Stimulated activated CD4-positive, alpha-beta T cell treated with anti-CD3 and anti-CD28 coated beads, Interleukin-1b, Interleukin-23, amount 100 ng/mL, for 24 hours (primary cell): ENCODE data around the gene SCTR.

Experiments used
- DNase-seq, 4 experiments: peaks; one replicate each; pipeline ENCODE4 v3.0.0-alpha.2; 2020; ENCODE audit warnings: low read depth in 4 of 4, low spot score in 1 of 4

The SCTR gene

DNA sequence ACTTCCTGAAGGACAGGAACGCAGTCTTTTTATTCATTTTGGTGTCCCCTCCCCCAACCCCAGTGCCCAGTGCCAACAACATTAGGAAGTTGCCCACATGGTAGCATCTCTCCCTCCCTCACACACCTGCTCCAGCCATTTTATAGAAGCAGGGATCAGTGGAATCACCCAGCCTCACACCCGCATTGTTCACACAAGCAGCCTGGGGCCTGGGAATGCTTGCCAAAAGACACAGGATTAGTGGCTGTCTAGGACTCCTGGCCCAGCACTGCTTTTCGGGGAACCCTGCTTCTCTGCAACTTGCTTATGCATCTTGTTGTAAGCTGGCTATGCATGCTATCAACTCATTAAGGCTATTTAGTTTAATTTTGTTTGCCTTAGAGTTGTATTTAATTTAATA, 74.8 kb downstream of the SCTR start:
- no peak for DNase-seq

DNA sequence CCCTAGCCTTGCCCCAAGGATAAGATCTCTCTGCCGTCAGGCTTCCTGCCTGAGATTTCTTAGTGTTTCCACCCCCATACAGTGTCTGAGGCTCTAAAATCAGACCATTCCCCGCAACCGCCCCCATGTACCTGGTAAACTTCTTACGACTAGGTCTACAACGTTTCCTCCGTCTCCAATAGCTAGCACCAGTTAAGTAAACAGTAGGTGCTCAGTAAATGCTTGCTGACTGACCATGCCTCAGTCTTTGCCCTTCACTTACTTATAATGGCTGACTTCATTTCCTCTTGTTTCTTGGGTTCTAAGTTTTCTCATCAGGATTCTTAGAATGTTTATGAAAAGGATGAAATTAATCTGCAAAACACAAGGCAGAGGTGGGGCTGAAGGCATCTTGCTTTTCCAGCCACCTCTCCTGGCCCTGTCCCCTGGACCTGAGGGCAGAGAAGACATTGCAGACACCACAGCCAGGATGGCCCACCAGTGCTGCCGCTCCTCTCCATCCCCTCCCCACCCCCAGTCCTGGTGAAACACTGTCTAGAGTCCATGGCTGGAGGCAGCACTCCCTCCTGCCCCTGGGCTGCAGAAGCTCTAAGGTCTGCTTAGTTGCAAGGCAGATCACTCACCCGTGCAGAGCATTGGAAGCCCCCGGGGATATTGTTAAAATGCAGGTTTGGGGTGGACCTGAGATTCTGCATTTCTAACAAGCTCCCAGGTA, 75.7 kb downstream of the SCTR start:
- DNase-seq, result no peak

DNA sequence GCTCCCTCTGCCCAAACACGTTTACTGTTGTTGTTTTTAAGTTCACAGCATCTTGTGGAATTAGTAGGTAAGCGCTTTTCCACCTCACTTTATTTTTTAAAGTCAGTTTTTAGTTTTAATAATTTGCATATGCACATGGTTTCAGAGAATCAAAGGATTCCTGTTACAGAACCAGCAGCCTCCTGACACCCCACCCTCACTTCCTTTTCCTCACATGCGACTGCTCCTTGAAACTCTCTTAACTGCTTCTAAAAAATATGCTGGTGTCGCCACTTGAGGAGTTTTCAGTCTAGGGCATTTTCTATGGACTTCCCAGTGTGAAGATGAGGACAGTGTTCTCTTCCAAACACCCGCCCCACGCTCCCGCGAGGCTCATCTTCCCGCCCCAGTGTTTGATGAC, 78.2 kb downstream of the SCTR start:
- no peak for DNase-seq

DNA sequence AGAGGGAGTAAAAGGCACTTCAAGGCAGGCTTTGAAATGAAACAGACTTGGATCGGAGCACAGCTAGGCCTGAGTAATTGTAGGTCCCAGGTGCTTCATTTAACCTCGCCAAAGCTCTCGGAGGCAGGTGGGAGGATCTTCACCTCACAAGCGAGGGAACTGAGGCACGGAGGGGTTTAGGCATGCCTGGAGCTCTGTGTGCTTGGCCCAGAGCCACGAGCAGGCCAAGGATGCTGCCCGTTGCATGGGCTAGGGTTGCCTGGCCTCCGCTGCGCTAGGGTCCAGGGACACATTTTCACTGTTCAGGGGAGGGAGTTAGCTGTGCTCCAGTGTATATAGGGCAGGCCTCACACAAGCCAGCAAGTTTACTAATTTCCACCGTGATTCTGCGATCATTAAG, 81.4 kb downstream of the SCTR start:
- DNase-seq, result no peak

DNA sequence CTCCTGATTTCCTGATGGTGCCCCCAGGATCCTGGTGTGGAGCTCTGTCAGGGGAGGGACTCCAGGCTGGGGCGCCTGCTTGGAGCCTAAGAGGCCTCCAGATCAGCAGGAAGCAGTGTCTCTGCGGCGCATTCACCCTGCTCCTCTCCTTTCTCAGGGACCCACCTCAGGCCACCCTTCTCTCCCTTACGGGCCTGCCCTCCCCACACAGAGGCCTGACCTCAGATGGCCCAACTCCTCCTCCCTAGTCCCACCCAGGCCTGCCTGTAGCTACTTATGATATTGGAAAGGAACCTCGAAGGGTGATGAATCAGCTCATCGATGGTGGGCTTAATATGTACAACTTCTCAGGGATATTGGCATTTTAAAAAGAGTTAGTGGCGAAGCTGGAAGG, 82.1 kb downstream of the SCTR start:
- DNase-seq, result no peak

DNA sequence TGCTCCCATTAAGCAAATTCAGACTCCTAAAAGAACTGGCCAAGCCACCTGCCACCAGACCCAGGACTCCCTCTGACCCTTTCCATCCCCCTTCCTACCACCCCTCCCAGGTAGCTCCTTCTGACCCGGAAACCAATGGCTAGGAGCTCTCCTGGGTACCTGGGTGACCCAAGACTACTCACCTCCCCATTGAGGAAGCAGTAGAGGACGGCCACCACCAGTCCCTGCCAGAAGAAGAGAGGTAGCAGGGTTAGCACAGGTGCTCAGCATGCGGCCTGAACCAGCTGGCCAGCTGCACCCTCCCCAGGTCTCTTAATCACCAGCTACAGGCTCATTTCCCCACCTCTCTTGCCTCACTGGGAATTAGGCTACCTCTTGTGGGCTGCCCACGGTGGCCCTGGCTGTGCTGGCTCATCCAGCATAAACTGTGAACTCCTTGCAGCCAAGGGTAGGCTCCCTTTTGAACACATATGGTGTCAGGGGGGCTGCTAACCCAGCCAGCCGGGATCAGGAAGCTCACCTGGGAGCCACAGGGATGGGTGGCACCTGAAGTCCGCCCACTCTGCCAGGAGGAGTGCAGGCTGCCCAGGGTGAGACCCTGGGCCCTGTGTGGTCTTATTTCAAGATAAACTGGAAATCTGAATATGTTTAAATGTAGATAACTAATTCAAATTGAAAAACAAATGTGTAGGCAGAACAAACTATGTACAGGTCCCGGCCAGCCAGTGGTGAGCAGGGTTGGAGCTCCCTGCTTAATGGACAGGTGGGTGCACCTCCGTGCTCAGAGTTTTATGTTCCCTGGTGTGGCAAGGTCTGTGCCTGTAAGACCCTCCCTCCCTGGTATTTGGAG, 82.7 kb downstream of the SCTR start:
- no peak for DNase-seq

DNA sequence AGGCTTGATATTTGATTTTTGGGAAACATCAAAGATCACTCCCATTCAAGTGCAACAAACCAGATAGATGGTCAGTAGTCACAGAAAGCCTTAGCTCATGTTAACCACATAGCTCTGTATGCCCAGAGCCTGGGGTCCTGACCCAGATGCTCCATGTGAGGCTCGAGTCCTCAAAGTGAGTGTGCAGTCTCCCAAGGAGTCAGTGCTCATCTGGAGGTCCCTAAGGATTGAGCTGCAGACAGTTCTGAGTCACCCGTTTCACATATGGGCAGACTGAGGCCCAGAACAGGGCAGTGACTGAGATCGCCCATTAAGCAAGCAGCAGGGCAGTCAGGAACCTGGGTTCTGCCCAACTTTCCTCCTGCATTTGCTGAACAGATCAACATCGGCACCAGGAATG, 83.4 kb downstream of the SCTR start:
- no peak for DNase-seq

DNA sequence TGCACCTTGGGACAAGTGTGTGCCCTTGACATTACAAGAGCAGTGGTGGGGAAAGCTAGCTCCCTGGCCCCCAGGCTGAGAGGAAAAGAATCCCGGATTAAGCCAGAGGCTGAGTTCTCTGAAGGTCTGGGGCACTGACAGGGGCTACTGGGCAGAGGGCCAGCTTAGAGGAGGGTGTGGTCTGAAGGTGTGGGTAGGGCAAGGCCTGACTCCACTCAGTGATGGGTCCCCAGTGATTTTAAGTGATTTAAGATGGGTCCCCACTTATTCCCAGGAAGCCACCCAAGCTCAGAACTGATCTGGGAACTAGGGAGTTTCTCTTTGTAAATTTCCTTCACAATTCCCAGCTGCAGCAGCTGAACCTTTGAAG, 83.8 kb downstream of the SCTR start:
- no peak for DNase-seq

DNA sequence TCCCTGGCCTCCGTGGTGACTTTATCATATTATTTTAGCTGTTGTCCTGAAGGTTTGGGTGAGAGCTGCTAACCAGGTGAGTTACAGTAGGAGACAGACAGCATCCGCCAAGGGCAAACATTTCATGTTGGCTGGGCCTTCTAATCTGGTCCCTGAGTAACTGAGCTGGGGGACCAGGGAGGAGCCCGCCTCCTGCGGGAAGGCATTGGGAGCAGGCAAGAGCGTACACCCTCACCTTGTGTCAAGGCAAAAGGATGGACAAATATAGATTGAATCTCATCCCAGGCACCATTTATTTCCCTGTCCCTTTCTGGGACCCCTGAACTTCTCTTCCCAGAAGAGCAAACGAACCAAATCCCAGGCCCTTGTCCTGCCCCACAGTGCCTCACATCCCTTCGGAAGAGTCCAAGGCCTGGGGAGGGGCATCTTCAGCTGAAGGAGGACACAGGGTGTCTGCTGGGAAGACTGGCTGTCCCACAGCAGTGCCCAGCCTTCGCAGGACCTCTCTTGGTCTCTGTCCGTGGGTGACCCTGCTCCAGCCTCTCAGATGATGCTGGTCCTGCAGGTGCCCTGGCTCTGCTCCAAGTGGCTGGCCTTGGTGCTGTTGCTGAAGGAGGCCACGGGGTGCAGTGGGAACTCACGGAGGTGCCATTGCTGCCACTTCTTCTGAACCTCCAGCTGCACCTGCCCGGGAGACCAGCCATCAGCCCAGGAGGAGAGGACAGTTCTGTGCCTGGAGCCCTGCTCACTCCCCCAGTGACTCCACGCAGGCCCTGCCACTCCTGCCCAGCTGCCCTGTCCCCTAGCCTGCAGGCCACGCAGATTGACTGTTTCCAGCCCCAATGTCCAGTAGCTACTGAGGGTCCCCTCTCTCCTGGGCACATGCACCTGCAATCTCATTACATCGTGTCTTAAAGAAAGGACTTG, 84.4 kb downstream of the SCTR start:
- DNase-seq, result no peak

DNA sequence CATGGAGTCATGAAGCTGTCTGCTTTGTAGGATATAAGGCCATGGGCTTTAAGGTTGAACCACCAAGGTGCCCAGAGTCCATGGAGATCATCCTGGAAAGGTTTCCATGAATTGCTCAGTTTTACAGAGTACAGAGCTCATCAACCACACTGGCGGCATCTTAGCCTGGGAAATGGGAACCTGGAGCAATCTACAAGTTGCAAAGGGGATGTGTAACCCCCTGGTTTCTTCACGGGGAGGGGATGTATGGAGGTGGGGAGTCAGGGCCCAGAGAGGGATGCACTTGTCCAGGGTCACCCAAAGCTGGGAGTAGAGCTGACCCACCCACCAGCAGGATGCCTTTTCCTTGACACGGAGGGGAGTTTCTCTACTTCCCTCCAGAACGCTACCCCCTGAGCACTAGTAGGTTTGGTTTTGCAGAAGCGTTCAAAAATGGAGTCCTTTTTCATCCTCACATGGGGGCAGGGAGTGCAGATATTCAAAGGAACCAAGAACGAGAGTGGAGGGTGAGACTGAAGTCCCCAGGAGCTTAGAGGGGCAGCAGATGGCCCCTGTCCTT, 85.5 kb downstream of the SCTR start:
- no peak for DNase-seq

DNA sequence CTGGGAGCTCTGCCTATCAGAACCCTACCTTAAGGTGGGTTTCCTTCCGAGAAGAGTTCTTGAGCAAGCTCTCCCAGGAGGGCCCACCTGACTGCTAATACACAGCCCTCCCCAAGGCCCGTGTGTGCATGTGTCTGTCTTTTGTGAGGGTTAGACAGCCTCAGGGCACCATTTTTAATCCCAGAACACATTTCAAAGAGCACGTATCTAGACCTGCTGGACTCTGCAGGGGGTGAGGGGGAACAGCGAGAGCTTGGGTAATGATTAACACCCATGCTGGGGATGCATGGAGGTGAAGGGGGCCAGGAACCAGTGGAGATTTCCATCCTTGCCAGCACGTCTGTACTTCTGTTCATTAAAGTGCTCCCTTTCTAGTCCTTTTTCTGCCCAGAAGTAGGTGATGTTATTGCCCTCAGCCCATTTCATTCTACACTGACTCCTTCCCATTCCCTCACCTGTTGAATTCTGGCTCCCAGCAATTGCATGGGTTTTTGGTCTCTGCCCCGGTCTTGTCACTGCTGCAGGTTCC, 86.1 kb downstream of the SCTR start:
- DNase-seq, result no peak

DNA sequence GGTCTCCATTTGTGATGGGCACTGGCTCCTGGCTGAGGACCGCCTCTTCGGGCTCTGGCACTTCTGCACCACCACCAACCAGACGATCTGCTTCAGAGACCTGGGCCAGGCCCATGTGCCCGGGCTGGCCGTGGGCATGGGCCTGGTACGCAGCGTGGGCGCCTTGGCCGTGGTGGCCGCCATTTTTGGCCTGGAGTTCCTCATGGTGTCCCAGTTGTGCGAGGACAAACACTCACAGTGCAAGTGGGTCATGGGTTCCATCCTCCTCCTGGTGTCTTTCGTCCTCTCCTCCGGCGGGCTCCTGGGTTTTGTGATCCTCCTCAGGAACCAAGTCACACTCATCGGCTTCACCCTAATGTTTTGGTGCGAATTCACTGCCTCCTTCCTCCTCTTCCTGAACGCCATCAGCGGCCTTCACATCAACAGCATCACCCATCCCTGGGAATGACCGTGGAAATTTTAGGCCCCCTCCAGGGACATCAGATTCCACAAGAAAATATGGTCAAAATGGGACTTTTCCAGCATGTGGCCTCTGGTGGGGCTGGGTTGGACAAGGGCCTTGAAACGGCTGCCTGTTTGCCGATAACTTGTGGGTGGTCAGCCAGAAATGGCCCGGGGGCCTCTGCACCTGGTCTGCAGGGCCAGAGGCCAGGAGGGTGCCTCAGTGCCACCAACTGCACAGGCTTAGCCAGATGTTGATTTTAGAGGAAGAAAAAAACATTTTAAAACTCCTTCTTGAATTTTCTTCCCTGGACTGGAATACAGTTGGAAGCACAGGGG, 87.1 kb downstream of the SCTR start:
- no peak for DNase-seq

DNA sequence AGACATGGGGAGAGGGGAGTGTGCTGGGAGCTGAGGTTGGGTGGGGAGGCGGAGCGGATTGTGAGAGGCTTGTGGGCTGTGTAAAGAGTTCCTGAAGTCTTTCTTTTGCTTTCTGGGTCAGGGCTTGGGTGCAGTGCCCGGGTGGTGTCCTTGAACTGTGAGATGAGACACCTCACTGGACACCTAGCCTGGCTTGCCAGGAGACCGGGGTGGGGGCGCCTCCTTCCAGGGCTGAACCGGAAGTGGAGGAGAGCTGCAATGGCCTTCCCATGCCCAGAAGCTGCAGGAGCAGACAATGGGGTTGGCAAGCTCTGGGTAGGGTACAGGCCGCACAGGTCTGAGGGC, 88.4 kb downstream of the SCTR start:
- DNase-seq, result no peak

DNA sequence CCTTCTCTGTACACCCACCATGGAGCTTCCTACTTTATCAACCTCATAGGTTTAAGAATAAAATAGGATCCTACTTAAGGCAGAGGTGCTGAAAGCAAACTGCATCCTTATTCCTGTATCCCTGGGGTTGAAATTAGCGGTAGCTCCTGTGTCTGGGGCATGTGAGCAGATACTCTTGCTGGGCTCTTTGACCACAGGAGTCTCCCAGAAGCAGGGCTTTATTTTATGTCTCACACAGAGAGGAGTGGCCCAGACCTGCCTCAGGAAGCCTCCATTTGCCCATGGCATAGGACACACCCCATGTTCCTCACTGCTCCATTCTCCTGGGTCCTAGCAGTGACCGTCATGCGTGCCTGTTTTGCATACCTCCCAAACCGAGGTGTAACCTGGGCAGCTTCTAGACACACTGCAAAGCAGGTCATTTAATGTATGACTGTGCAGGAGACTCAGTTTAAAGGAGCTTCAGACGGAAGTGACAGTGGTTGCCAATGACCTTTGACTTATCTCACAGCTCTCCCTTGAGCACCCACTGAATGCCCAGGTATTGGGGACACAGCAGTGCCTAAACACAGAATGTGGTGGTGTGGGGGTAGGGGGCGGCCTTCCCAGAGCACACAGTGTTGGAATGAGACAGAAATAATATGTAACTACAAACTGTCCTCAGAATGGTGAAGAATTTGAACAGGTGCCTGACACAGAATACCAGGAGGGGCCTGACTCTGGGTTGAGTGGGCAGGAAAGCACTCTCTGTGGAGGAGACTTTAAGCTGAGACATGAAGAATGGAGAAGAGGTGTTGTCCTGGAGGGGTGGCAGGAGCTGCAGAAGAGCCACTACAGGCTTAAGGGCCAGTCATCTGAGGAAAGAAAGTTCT, 89.0 kb downstream of the SCTR start:
- no peak for DNase-seq

DNA sequence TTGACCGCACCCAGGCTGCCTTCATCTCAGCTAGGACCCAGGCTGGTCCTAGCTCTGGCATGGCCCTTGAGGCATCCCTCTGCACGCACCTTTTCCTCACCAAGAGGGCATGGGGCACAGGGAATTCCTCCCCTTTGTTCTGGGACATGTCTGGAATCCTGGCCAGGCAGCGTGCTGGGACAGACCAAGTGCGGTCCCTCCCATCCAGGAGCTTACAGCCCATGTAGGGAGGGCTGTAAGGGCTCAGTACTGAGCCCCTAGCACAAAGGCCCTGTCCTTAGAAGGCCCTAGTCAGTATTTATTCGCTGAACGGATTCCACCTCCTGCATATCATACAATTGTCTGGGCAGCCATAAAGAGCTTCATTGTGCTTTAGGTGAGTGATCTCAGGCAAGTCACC, 89.6 kb downstream of the SCTR start:
- no peak for DNase-seq

DNA sequence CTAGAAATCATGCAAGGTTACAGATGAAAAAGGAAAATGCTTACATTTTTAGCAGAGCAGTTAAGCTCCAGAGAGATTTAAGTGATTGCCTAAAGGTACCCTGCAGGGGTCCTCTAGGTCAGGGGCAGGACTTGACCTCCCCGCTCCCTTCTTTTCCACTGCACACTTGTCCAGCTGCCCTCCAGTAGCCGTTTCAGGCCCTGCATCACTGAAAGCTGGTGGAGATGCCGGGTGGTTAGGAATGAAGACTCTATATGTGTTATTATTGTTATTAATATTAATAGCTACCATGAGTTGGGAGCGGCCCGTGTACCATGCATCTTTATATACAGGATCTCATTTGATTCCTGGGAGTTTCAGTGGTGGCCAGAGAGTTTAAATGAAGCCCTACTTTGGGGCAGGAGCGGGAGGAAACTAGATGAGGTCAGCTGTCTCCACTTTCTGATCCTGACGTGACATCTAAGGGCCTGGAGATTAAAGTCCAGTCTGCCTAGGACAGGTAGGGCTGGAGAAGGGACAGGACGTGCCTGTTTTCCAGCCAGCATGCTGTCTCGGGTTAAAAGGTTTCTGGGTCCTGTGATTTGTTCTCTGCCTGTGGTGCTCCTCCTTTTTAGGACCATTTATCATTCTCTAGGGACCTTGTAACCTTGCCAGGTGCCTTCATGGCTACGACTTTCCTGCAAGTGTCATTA, 90.5 kb downstream of the SCTR start:
- DNase-seq, result no peak

DNA sequence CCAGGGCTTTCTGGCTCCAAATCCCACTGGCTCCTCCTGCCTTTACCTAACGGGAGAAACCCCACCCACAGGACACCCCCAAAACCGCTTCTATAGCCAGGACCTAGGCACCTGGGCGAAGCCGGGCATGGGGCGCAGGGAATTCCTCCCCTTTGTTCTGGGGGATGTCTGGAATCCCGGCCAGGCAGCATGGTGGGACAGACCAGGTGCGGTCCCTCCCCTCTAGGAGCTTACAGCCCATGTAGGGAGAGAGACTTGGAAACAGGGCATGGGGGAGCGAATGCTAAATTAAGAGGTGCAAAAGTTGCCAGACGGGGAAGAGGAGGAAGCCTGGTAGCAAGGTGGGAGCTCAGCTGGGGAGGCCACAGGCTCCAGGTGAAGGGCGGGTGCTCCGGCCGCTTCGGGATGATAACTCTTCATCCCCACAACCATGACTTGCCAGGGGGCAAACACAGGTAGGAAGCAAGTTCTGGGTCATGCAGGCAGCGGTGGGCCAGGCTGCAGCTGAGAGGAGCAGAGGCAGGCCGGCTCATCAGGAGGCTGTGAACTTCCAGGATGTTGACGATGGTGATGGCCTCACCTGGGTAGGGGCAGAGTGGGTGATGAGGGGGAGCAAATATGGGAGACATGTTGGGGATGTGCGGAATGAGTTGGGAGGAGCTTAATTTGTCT, 91.3 kb downstream of the SCTR start:
- DNase-seq, result no peak
